ENCODE results near the gene SYCN. TPM values are rescaled to one million over a fixed set of nuclear protein-coding genes. Genes with fewer than 3 reads are reported as not detected.

SYCN gene
- total RNA-seq, 6 experiments from 2014 or later: not detected

- peaks cover 35% of the 10 kb centered on the region for H3K27me3 Mint-ChIP-seq (ENCODE audit: insufficient read depth)
- DNase-seq: no peak
- no peak overlapping the region for H3K27ac Mint-ChIP-seq
- no peak for TF ChIP-seq CTCF (IDR thresholded peaks at IDR 0.05)
- H3K4me1 Mint-ChIP-seq (ENCODE audit: low read depth): peaks cover 6% of the 10 kb centered on the region; the same call in 1 of the 2 replicates
- H3K4me3 Mint-ChIP-seq: no peak overlapping the region
- H3K9me3 Mint-ChIP-seq: no peaks in the 10 kb centered on the region
- H3K36me3 Mint-ChIP-seq (ENCODE audit: low read depth): no peaks in the 10 kb centered on the region
These were observed 36.4 kb upstream of the SYCN start for GRCh38 chr19:39240421-39240820.

GRCh38 chr19:39238944-39239343, 34.9 kb upstream of the SYCN start:
- Mint-ChIP-seq H3K9me3 (no peaks in the 10 kb centered on the region), H3K4me3 (no peak overlapping the region), H3K27ac (no peak overlapping the region), H3K4me1 (ENCODE audit: low read depth) (peaks cover 6% of the 10 kb centered on the region; the same call in 1 of the 2 replicates), H3K36me3 (ENCODE audit: low read depth) (no peaks in the 10 kb centered on the region), H3K27me3 (ENCODE audit: insufficient read depth) (peaks cover 32% of the 10 kb centered on the region)
- no peak for DNase-seq
- no peak for TF ChIP-seq CTCF (IDR thresholded peaks at IDR 0.05)

- H3K27me3 Mint-ChIP-seq (ENCODE audit: insufficient read depth): peaks cover 29% of the 10 kb centered on the region; the same call in 1 of the 2 replicates
These were observed 34.1 kb upstream of the SYCN start for GRCh38 chr19:39238209-39238608.

GRCh38 chr19:39237200-39238184, 33.4 kb upstream of the SYCN start:
- H3K4me1 Mint-ChIP-seq (ENCODE audit: low read depth): peaks cover 6% of the 10 kb centered on the region; the same call in 1 of the 2 replicates
- DNase-seq: no peak
- H3K36me3 Mint-ChIP-seq (ENCODE audit: low read depth): no peaks in the 10 kb centered on the region
- H3K27me3 Mint-ChIP-seq (ENCODE audit: insufficient read depth): peaks cover 29% of the 10 kb centered on the region; the same call in 1 of the 2 replicates
- TF ChIP-seq CTCF (IDR thresholded peaks at IDR 0.05): no peak
- no peak overlapping the region; the same call in 1 of the 2 replicates for H3K4me3 Mint-ChIP-seq
- no peak overlapping the region for H3K27ac Mint-ChIP-seq
- H3K9me3 Mint-ChIP-seq: no peaks in the 10 kb centered on the region

More at GRCh38 chr19:39238209-39238608, 34.1 kb upstream of the SYCN start:
- H3K27ac Mint-ChIP-seq: no peak overlapping the region
- TF ChIP-seq CTCF (IDR thresholded peaks at IDR 0.05): no peak
- H3K4me1 Mint-ChIP-seq (ENCODE audit: low read depth): peaks cover 6% of the 10 kb centered on the region; the same call in 1 of the 2 replicates
- no peak overlapping the region for H3K4me3 Mint-ChIP-seq
- H3K36me3 Mint-ChIP-seq (ENCODE audit: low read depth): no peaks in the 10 kb centered on the region
- H3K9me3 Mint-ChIP-seq: no peaks in the 10 kb centered on the region
- no peak for DNase-seq

- TF ChIP-seq CTCF (IDR thresholded peaks at IDR 0.05): no peak
- peaks cover 6% of the 10 kb centered on the region; the same call in 1 of the 2 replicates for H3K4me1 Mint-ChIP-seq (ENCODE audit: low read depth)
- DNase-seq: no peak
- no peaks in the 10 kb centered on the region for H3K36me3 Mint-ChIP-seq (ENCODE audit: low read depth)
- no peak overlapping the region for H3K27ac Mint-ChIP-seq
- peaks cover 32% of the 10 kb centered on the region; the same call in 1 of the 2 replicates for H3K27me3 Mint-ChIP-seq (ENCODE audit: insufficient read depth)
- H3K4me3 Mint-ChIP-seq: no peak overlapping the region
- no peaks in the 10 kb centered on the region for H3K9me3 Mint-ChIP-seq
These were observed 32.5 kb upstream of the SYCN start for GRCh38 chr19:39236527-39236926.

Data from HFFc6 (cell line).